Kidney epithelial cell (primary cell): ENCODE results near the gene GXYLT1. TPM values are rescaled to one million over a fixed set of nuclear protein-coding genes. Genes with fewer than 3 reads are reported as not detected.
"Not testable (repeated sequence)": the region's sequence is repeated elsewhere in the genome, so short reads cannot be mapped to it uniquely, and the experiment has no call there.

Experiments
- DNase-seq: peaks from one replicate; pipeline ENCODE4 v3.0.0-alpha.2; 2010; ENCODE audit warnings: low read depth
- H3K27me3 ChIP-seq: 2 replicates; pipeline ENCODE4 v1.6.0; 2011; ENCODE audit warnings: low read length; ENCODE audit not compliant: control insufficient read depth, insufficient read depth
- H3K36me3 ChIP-seq: 2 replicates; pipeline ENCODE4 v1.5.1; 2011; ENCODE audit warnings: low read length; ENCODE audit not compliant: control insufficient read depth, insufficient read depth
- H3K4me3 ChIP-seq: 2 replicates; pipeline ENCODE4 v1.5.1; 2011; ENCODE audit warnings: low read depth, mild to moderate bottlenecking, control low read depth, low read length
- total RNA-seq: library from RNA; depleted of rRNA; stranded (reverse); fragments of >200 nt; gene quantifications from 2 replicates; pipeline ENCODE4 v1.2.3, GENCODE V29; 2015
- TF ChIP-seq, protein P1 (sequence below): IDR thresholded peaks from 2 replicates; pipeline ENCODE4 v1.5.1; 2011; ENCODE audit warnings: mild to moderate bottlenecking, moderate library complexity, low read length, control low read depth, inconsistent platforms; ENCODE audit not compliant: insufficient read depth, poor library complexity, severe bottlenecking

Gene GXYLT1, protein sequence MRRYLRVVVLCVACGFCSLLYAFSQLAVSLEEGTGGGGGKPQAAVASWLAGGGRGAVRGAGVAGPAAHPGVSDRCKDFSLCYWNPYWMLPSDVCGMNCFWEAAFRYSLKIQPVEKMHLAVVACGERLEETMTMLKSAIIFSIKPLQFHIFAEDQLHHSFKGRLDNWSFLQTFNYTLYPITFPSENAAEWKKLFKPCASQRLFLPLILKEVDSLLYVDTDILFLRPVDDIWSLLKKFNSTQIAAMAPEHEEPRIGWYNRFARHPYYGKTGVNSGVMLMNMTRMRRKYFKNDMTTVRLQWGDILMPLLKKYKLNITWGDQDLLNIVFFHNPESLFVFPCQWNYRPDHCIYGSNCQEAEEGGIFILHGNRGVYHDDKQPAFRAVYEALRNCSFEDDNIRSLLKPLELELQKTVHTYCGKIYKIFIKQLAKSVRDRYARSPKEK
- 23.5 and 23.6 TPM in 2 replicates for total RNA-seq

DNA sequence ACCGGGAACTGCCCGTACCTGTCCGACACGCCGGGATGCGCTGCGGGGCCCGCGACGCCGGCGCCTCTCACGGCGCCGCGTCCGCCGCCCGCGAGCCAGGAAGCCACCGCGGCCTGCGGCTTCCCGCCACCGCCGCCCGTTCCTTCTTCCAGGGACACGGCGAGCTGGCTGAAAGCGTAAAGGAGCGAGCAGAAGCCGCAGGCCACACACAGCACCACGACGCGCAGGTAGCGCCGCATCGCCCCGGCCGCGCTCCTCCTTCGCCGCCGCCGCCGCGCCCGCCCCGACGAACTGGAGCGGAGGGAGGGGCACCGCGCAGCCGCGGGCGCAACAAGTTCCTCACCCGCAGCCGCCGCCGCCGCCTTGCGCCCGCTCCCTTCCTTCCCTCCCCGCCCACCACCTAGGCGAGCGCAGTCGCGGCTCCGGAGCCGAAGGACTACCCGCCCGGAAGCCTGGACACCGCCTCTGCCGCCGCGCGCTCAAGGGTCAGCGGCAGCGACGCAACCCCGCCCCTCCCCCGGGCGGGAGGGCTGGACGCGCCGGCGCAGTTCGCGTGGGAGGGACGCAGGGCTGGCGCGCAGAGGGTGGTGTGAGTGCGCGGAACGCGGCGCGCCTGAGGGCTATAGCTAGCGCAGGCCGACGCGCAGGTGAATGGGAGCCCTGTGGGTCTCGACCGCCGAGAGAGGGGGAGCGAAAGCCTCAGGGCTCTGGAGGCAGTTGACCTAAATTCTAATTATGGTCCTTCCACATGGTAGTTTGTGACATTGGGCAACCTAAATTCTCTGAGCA lies at the start of gene GXYLT1:
Gene GXYLT1, minus strand, starts transcription at position 467 of the 789 bp plus-strand sequence. Its CDS starts 228 bp downstream, at position 239.
- Histone ChIP-seq H3K4me3 (peak within 1 kb of the TSS; percentile 77), H3K27me3 (no peaks in the 10 kb centered on the region), H3K36me3 (no peaks in the 10 kb centered on the region)
- no peak for DNase-seq
- TF ChIP-seq, protein P1, sequence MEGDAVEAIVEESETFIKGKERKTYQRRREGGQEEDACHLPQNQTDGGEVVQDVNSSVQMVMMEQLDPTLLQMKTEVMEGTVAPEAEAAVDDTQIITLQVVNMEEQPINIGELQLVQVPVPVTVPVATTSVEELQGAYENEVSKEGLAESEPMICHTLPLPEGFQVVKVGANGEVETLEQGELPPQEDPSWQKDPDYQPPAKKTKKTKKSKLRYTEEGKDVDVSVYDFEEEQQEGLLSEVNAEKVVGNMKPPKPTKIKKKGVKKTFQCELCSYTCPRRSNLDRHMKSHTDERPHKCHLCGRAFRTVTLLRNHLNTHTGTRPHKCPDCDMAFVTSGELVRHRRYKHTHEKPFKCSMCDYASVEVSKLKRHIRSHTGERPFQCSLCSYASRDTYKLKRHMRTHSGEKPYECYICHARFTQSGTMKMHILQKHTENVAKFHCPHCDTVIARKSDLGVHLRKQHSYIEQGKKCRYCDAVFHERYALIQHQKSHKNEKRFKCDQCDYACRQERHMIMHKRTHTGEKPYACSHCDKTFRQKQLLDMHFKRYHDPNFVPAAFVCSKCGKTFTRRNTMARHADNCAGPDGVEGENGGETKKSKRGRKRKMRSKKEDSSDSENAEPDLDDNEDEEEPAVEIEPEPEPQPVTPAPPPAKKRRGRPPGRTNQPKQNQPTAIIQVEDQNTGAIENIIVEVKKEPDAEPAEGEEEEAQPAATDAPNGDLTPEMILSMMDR, result no peak

DNA sequence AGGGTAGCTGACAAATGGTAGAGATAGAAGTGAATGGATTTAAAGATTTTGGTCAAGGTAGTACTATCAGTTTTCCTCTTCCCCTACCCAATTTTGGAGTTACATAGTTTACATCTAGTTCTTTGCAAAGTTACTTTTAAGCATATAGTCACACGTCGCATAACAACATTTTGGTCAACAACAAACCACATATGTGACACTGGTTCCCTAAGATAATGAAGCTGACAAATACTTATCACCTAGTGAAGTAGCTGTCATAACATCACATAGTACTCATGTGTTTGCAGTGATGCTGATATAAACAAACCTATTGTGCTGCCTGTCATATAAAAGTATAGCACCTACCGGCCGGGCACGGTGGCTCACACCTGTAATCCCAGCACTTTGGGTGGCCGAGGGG lies 48.0 kb upstream of the GXYLT1 start:
- Histone ChIP-seq H3K4me3 (no peak overlapping the region), H3K36me3 (no peaks in the 10 kb centered on the region), H3K27me3 (no peaks in the 10 kb centered on the region)
- no peak for DNase-seq
- TF ChIP-seq, protein P1, result no peak

DNA sequence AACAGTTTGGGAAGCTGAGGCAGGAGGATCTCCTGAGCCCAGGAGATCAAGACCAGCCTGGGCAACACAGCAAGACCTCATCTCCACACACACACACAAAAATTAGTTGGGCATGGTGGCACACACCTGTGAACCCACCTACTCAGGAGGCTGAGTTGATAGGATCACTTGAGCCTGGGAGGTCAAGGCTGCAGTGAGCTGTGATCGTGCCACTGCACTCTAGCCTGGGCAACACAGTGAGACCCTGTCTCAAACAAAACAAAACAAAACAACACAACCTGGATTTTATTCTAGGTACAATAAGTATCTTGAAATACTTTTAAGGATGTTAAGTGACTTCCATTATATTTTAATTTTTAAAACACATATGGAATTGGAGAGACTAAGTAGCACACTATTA lies 47.6 kb upstream of the GXYLT1 start:
- TF ChIP-seq, protein P1, result no peak
- Histone ChIP-seq H3K27me3 (no peaks in the 10 kb centered on the region), H3K36me3 (no peaks in the 10 kb centered on the region), H3K4me3 (no peak overlapping the region)
- DNase-seq, result no peak

DNA sequence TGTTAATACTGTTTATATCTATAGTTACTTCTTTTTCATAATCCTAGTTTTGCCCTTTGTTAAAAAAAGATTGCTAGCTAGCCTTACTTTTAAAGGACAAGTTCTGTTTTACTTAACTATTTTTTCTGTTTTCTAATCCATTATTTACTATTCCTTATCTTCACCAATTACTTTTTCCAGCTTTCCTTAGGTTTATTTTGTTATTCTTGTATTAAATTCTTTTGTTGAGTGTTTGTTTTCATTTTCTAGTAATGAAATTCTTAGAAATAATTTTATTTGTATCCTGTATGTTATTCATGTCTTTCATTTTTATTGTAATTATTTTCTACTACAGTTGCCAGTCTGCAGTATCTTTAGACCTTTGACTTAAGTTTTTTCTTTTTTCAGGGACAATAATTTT lies 45.7 kb upstream of the GXYLT1 start:
- no peak for DNase-seq
- Histone ChIP-seq H3K36me3 (no peaks in the 10 kb centered on the region), H3K27me3 (no peaks in the 10 kb centered on the region), H3K4me3 (no peak overlapping the region)
- TF ChIP-seq, protein P1, result no peak

DNA sequence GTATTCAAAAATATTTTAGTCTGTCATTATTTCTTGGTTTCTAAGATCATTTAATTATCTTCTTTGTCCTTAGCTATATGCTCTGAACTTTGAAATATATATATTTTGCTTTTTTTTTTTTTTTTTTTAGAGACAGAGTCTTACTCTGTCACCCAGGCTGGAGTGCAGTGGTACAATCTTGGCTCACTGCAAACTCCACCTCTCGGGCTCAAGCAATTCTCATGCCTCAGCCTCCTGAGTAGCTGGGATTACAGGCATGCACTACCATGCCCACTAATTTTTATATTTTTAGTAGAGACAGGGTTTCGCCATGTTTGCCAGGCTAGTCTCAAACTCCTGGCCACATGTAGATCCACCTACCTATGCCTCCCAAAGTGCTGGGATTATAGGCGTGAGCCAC lies 43.6 kb upstream of the GXYLT1 start:
- H3K36me3 ChIP-seq, H3K27me3 ChIP-seq, DNase-seq, H3K4me3 ChIP-seq: not testable (repeated sequence)

DNA sequence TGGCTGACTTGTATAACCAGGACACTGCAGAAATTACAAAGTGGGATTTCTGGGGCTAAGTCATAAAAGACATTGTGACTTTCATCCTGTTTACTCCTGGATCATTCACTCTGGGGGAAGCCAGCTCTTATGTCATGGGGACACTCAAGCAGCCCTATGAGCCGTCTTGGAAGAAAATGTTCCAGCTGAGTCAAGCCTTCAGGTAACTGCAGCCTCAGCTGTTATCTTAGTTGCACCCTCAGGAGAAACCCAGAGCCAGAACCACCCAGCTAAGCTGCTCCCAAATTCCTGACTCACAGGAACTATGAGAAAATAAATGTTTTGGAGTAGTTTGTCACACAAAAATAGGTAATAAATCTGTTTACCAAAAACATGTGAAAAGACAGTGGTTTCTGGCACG lies 43.1 kb upstream of the GXYLT1 start:
- Histone ChIP-seq H3K27me3 (no peaks in the 10 kb centered on the region), H3K4me3 (no peak overlapping the region), H3K36me3 (no peaks in the 10 kb centered on the region)
- TF ChIP-seq, protein P1, result no peak
- no peak for DNase-seq
